Eye (tissue), 1 donor: ENCODE measurements around the gene BCAT1.
"Not testable (repeated sequence)": the region's sequence is repeated elsewhere in the genome, so short reads cannot be mapped to it uniquely, and the experiment has no call there.

Source experiments
- DNase-seq: peaks from one replicate; pipeline ENCODE4 v3.0.0-alpha.2; 2015

BCAT1 gene

GRCh38 chr12:24948757-24949722, at the start of gene BCAT1:
Gene BCAT1 (minus strand): TSS chr12:24949101. CDS start chr12:24948932, 169 bp downstream.
- peak; percentile 85 for DNase-seq

- DNase-seq: peak; percentile 45
These were observed 49.2 kb upstream of the BCAT1 start for GRCh38 chr12:24997970-24998582.

- DNase-seq: no peak
These were observed 48.6 kb upstream of the BCAT1 start for GRCh38 chr12:24997496-24997895.

- no peak for DNase-seq
These were observed 47.9 kb upstream of the BCAT1 start for GRCh38 chr12:24996820-24997219.

GRCh38 chr12:24996102-24996797, 47.3 kb upstream of the BCAT1 start:
- no peak for DNase-seq

- DNase-seq: peak; percentile 22
These were observed 44.9 kb upstream of the BCAT1 start for GRCh38 chr12:24993793-24994192.

GRCh38 chr12:24991209-24992049, 42.5 kb upstream of the BCAT1 start:
- peak; percentile 83 for DNase-seq

GRCh38 chr12:24989216-24989615, 40.3 kb upstream of the BCAT1 start:
- DNase-seq: no peak

- no peak for DNase-seq
These were observed 33.3 kb upstream of the BCAT1 start for GRCh38 chr12:24982250-24982649.

- DNase-seq: peak; percentile 37
These were observed 31.3 kb upstream of the BCAT1 start for GRCh38 chr12:24979976-24980730.

- DNase-seq: no peak
These were observed 30.4 kb upstream of the BCAT1 start for GRCh38 chr12:24979329-24979728.

GRCh38 chr12:24977711-24978110, 28.8 kb upstream of the BCAT1 start:
- no peak for DNase-seq

GRCh38 chr12:24977060-24977459, 28.2 kb upstream of the BCAT1 start:
- DNase-seq: no peak

GRCh38 chr12:24975425-24975824, 26.5 kb upstream of the BCAT1 start:
- DNase-seq: no peak

GRCh38 chr12:24974216-24974615, 25.3 kb upstream of the BCAT1 start:
- DNase-seq: no peak

GRCh38 chr12:24972078-24972477, 23.2 kb upstream of the BCAT1 start:
- no peak for DNase-seq

GRCh38 chr12:24970177-24970576, 21.3 kb upstream of the BCAT1 start:
- DNase-seq: no peak

GRCh38 chr12:24966951-24967564, 18.2 kb upstream of the BCAT1 start:
- no peak for DNase-seq

- DNase-seq: no peak
These were observed 15.4 kb upstream of the BCAT1 start for GRCh38 chr12:24964342-24964741.

GRCh38 chr12:24960222-24960855, 11.4 kb upstream of the BCAT1 start:
- DNase-seq: peak; percentile 24

- not testable (repeated sequence) for DNase-seq
These were observed 7.5 kb upstream of the BCAT1 start for GRCh38 chr12:24956351-24956750.
